ENCODE results near the gene SLC2A9. TPM values are rescaled to one million over a fixed set of nuclear protein-coding genes. Genes with fewer than 3 reads are reported as not detected.

The SLC2A9 gene
- total and polyA plus RNA-seq, 2 of the 4 experiments (the other 2 are of a cell fraction), result 0.72 to 2.1 TPM

- Histone ChIP-seq H3K18ac (ENCODE audit: low read depth, low read length) (no peak overlapping the region; the same call in 1 of the 2 replicates), H2BK5ac (ENCODE audit: low read depth, low read length, poor library complexity, severe bottlenecking) (no peak overlapping the region), H3K4me2 (ENCODE audit: low read depth, low read length) (no peak overlapping the region), H4K8ac (ENCODE audit: low read depth in 2 of 2, low read length in 2 of 2) (no peak overlapping the region), H4K91ac (ENCODE audit: insufficient read depth, low read depth, low read length) (no peak overlapping the region), H3K4ac (ENCODE audit: low read depth, low read length) (no peak overlapping the region; the same call in 1 of the 2 replicates), H3K4me3 (ENCODE audit: insufficient read depth, low read depth, low read length) (no peak overlapping the region), H3K27ac (ENCODE audit: insufficient read depth, low read length) (no peak overlapping the region), H4K20me1 (ENCODE audit: insufficient read depth, low read length) (no peaks in the 10 kb centered on the region), H3K9me1 (ENCODE audit: insufficient read depth, low read length) (no peaks in the 10 kb centered on the region), H3K27me3 (ENCODE audit: control insufficient read depth, insufficient read depth, low read length) (no peaks in the 10 kb centered on the region), H3K9me3 (ENCODE audit: control insufficient read depth, insufficient read depth, low read length) (no peaks in the 10 kb centered on the region), H2AFZ (replicated peaks; ENCODE audit: low read length, poor library complexity) (no peak overlapping the region), H2BK20ac (ENCODE audit: low read depth, low read length) (no peak overlapping the region), H3K36me3 (ENCODE audit: control insufficient read depth, insufficient read depth, low read length) (no peaks in the 10 kb centered on the region), H3K79me1 (ENCODE audit: low read depth in 1 of 2, low read length in 2 of 2) (no peaks in the 10 kb centered on the region), H2AK9ac (replicated peaks; ENCODE audit: low read depth, low read length, poor library complexity) (no peak overlapping the region), H3K23ac (ENCODE audit: low read depth, low read length) (no peak overlapping the region), H2AK5ac (ENCODE audit: low read depth, low read length) (no peak overlapping the region), H2BK15ac (ENCODE audit: low read depth, low read length) (no peak overlapping the region; the same call in 2 of the 3 replicates), H3K4me1 (ENCODE audit: control insufficient read depth, insufficient read depth, low read length) (no peaks in the 10 kb centered on the region), H4K5ac (ENCODE audit: low read depth, low read length) (no peak overlapping the region; the same call in 1 of the 2 replicates), H2BK120ac (ENCODE audit: low read depth, low read length) (no peak overlapping the region), H3K14ac (replicated peaks; ENCODE audit: low read depth, low read length) (no peak overlapping the region), H3K56ac (ENCODE audit: extremely low read depth, insufficient read depth, low read length) (no peak overlapping the region), H3K9ac (ENCODE audit: low read depth, low read length) (no peak overlapping the region)
- CTCF ChIA-PET, result interaction anchor here (0.6 kb wide), 1 partner anchor 30 kb away, joined by 3 read pairs; no protein-coding TSS in a partner anchor
- no peak for TF ChIP-seq MAFK (IDR thresholded peaks at IDR 0.05; ENCODE audit: low read depth, low read length)
- TF ChIP-seq ELK1 (IDR thresholded peaks at IDR 0.05; ENCODE audit: borderline replicate concordance, low read depth, low read length), result no peak
- no peak for TF ChIP-seq RCOR1 (IDR thresholded peaks at IDR 0.05; ENCODE audit: insufficient replicate concordance, low read length)
- TF ChIP-seq FOS (IDR thresholded peaks at IDR 0.05; ENCODE audit: low read depth, low read length), result no peak
- no peak for TF ChIP-seq MAZ (IDR thresholded peaks at IDR 0.05; ENCODE audit: borderline replicate concordance, low read depth, low read length)
- no peak for TF ChIP-seq RFX5 (IDR thresholded peaks at IDR 0.05; ENCODE audit: low read depth, low read length)
- no peak for TF ChIP-seq BHLHE40 (IDR thresholded peaks at IDR 0.05; ENCODE audit: low read depth, low read length)
- TF ChIP-seq MXI1 (IDR thresholded peaks at IDR 0.05; ENCODE audit: borderline replicate concordance, low read depth, low read length), result no peak
- no peak for TF ChIP-seq POLR2A (IDR thresholded peaks at IDR 0.05; ENCODE audit: low read depth, low read length)
- TF ChIP-seq RAD21 (IDR thresholded peaks at IDR 0.05; ENCODE audit: low read length), result no peak
- no peak for TF ChIP-seq SMC3 (IDR thresholded peaks at IDR 0.05; ENCODE audit: low read depth, low read length)
- dilution Hi-C loops (cut with HindIII; ENCODE audit: low sequenced_read_pairs, unreplicated experiment), result no loop called here
- WGBS, 2 experiments (ENCODE audit: extremely low coverage in 2 of 2, insufficient read length in 1 of 2), result 94% methylated on average over 3 of the region's 6 CpGs; no CpG with 5 or more reads in 1 of the 2 experiments
- in situ Hi-C loops (cut with MboI; ENCODE audit: low sequenced_read_pairs), result no loop called here
- POLR2A ChIA-PET (ENCODE audit: unreplicated experiment), result interaction anchor here (0.6 kb wide), 1 partner anchor 16 kb away, joined by 5 read pairs; no protein-coding TSS in a partner anchor
- intact Hi-C loops (cut with micrococcal nuclease), result no loop called here
- DNase-seq (no peak), ATAC-seq (ENCODE audit: low read depth) (no peak)
- no TSS peak for BruUV-seq (replicated peaks)
Observed at GRCh38 chr4:9970399-9971011, 50.8 kb downstream of the SLC2A9 start.
